Measurements from ENCODE around the gene VPS26B.
"Not testable (repeated sequence)": the region's sequence is repeated elsewhere in the genome, so short reads cannot be mapped to it uniquely, and the experiment has no call there.

VPS26B gene

DNA sequence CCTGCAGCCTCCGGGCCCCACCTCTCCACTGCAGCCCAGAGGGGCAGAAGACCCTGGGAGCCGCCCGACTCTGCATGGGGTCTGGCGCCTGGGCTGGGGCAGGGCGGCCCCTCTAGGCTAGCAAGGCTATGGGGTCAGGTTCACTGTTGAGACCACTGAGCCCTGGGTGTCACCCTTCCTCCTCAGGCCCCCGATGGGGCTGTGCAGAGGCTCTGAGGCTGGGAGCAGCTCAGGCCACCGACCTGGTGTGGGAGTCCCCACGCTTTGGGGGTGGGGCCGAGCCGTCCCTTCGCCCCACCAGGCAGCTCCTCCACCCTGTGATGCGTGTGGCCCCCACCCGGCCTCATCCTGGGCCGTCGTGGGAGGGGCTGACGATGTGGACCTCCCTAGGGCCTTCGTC lies 57.2 kb downstream of the VPS26B start:
- DNase-seq = not testable (repeated sequence)

DNA sequence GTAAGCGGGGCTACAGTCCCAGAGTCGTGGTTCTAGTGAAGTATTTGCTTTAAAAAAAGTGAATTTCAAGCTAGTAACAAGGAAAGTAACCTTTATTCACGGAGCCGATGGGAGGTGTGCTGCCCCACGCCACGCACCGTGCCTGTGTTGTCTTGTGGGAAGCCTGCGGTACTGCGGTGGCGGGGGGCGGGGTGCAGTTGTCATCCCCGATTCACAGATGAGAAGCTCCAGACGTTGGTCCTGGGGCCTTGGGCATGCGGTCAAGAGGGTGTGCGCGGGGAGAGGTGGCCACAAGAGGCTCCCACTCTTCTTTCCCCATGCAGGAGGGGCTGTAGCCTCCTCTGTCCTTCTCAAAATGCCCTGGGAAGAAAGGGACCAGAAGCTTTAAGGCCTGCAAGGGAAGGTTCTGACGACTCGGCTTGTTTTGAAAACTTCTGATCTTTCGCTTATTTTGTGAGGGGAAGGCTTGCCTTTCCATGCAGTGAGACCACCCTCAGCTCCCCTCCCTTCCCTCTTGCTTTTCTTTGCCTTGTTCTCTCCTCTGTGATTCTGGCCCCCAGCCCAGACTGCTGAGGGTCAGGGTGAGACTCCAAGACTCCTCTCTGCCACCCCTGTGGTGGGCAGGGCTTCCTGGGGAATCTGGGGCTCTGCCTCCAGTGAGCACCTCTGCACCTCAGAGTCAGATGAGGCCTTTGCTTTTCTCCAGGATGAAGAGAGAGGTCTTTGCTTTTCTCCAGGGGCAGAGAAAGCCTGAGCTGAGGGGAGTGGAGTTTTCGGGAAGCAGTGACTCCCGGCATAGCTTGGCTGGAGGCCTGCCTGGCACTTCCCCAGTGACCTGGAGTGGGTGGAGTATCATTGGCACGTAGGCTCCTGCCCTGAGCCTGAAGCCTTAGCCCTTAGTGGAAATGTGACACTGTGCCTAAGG lies 57.9 kb downstream of the VPS26B start:
- no peak for DNase-seq

DNA sequence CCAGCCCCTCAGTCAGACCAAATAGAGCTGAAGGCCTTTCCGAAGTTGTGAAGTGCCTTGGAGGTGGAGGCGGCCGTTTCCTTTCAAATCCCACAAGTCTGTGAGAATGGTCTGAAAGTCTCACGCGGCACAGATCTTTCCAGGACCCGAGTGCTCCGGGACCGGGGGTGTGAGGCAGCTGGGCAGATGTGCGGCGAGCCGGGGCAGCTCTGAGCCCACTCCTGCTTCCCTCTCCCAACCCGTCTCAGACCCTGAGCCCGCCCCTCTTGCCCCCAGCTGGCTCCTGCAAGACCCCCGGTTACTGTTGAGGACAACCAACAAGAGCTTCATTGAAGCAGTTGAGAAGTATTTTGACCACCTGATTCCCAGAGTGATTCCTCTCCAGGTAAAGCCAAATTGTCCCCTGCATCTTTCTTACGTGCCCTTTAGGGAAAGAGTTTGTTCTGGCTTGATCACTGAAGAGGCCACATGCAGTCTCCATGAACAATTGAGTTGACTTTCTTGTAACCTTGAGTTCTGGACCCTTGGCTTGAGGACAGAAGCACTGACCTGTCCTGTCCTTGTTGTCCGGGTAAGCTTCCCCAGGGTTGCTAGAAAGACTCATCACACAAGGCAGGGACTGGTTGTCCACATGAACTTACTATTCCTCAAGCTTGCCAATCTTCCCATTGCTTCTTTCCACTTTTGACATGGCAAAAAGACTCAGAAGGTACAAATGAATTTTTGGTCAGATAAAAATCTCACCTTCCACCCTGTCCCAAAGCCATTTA lies 59.2 kb downstream of the VPS26B start:
- no peak for DNase-seq

DNA sequence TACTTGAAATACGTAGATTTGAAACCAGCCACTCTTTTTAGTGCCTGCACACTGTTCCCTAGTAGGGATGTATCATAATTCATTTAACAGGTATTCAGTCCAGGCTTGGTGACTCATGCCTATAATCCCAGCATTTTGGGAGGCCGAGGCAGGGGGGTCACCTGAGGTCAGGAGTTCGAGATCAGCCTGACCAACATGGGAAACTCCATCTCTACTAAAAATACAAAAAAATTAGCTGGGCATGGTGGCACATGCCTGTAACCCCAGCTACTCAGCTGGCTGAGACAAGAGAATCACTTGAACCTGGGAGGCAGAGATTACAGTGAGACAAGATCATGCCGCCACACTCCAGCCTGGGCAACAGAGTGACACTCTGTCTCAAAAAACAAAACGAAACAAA lies 59.9 kb downstream of the VPS26B start:
- DNase-seq = not testable (repeated sequence)

DNA sequence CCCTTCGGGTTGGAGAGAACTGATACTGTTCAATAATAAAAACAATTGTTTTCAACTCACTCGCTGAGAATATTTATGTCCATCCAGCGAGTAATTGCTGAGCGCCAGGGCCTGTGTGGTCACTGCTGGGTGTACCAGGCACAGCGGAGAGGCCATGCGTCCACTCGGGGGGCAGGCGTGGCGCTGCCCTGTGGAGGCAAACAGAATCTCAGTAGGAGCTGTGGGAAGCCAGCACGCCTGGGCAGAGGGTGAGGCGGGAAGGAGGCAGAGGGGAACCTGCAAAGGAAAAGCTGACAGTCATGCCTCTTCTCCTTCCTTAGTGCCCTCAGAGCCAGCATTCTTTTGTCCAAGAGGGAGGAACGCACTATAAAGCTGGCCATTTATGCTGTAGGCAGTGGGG lies 63.1 kb downstream of the VPS26B start:
- no peak for DNase-seq

DNA sequence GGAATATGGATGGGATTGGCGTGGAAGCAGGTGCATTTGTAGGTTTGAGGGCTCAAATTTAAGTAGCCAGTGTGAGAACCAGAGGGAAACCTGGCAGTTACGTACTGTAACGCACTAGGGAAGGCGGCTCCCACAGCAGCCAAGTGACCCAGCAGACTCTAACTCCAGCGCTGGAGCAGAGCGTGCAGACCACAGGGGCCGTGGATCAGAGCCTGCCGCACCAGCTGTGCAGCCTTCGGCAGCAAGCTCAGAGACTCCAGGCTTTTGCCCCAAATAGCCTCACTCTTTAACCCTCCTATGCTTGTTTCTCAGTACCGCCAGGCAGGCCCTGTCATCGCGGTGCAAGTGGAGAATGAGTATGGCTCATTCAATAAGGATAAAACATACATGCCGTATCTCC lies 64.0 kb downstream of the VPS26B start:
- DNase-seq = no peak

DNA sequence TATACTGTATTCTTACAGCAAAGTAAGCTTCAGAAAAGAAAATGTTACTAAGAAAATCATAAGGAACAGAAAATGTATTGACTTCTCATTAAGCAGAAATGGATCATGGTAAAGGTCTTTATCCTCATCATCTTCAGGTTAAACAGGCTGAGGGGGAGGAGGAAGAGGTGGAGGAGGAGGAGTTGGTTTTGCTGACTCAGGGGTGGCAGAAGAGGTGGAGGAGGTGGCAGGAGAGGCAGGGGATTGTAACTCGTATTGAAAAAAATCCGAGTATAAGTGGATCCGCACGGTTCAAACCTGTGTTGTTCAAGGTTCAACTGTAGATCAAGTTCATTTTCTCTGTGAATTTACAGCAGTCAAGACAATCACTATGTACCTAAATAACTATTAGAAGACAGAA lies 64.7 kb downstream of the VPS26B start:
- DNase-seq = no peak

DNA sequence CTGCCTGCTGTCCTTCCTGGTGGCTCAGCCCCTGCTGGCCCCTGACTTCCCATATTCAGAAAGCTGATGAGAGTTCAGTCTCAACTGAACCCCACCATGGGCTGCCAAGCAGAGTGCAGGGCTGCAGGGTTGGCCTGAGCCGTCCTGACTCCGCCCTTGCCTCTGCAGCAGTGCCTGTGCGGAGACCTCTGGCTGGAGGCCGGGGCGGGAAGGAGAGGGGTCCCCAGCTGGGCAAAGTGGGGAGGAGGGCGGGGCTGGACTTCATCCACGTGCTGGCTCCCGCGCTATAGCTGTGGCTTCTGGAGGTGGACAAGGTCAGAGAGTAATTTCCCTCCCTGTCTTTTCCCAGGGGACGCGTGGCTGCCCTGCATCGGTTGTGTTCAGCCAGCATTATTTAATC lies 65.3 kb downstream of the VPS26B start:
- no peak for DNase-seq

DNA sequence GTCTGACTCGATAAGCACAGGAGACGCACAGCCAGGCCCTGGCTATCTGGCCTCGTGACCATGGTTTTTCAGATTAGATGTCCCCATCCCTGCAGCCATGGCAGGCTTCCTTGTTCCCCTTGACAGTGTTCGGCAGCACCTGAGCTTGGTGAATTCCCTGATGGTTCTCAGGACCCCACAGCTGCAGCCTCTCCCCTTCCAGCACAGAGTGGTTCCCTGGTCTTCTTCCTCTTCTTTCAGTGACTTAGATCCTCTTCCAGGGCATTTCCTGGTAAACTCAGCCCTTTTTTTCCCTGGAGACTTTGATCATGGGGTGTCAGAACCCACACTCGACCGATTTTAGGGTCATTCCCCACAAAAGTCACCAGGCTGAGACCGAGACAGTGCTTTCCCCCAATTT lies 66.2 kb downstream of the VPS26B start:
- DNase-seq = no peak

DNA sequence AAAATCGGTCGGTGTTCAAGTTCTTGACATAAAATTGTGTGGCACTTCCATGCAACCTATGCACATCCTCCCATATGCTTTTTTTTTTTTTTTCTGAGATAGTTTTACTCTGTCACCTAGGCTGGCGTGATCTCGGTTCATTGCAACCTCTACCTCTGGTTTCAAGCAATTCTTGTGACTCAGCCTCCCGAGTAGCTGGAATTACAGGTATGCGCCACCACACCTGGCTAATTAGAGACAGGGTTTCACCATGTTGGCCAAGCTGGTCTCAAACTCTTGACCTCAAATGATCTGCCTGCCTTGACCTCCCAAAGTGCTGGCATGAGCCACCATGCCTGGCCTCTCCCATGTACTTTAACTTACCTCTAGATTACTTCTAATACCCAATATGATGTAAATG lies 66.7 kb downstream of the VPS26B start:
- no peak for DNase-seq

DNA sequence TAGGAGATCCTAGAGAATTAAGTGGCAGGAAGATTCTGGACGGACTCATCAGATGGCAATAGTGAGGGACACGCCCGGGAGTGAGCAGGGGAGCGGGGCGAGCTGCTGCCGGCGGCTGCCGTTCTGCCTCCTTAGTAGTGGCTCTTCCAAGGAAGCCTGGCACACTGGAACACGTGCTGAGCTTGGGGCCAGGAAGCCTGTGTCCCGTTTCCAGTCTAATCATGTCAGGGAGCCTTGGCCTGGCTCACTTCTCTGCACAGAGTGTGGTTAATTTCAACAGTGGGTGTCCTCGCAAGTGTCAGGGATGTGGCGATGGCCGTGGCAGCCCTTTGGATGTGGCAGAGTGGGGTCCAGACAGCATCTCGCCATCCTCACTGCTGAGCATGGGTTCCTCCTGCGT lies 68.2 kb downstream of the VPS26B start:
- DNase-seq = no peak

DNA sequence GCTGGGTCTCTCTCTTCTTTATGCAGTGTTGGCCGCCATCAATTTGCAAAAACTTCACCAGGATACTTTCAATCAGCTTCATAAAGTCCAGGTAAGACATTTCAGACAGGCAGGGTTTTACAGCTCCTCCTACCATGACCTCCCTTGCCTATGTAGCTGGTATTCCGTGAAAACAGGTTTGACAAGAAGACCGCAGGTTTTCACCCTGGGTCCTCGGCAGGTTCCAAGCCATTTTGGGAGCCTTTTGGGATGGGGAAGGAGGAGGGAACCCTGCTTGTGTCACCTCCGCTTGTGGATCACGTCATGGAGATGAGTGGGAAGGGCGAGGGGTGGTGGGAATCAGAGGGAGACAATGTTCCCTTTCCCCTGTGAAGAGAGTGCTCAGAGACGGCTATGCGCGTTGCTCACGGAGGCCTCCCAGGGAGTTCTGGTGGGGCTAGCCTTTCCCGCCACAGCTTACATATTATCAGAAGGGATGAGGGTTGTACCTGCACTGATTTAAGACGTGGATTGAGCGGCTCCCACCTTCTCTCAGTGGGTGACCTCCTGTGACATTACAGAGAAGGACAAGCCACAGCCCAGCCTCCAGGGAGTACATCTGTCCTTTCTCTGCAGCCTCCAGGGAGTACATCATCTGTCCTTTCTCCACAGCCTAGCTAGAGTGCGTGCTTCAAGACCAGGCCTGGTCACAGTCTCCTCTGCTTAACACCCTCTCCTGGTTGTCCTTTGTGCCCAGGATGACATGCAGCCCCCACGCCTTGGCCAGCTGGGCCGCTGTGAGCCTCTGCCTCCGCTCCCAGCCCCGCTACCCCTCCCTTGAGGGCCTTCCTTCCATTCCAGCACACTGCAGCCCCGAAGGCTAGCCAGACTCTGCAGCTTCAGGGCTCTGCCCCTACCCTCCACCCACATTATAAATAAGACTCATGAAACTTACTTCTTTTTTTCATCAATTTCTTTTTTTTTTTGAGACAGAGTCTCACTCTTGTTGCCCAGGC lies 68.9 kb downstream of the VPS26B start:
- no peak for DNase-seq

DNA sequence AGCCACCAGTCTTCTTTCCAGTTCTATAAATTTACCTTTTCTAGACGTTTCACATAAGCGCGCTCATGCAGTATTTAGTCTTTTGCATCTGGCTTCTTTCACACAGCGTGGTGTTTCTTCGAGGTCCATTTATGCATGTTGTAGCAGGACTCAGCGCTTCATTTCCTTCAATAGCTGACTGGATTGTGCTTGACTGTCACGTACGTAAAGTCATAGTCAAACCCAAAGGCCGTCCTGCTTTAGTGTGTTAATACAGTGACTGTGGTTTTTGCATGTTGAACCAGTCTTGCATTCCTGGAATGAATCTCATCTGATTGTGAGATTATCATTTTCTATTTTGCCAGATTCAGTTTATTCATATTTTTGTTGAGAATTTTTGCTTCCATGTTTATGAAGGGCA lies 70.2 kb downstream of the VPS26B start:
- no peak for DNase-seq
